SK-N-SH (cell line): ENCODE measurements around the gene ARHGAP6. TPM values are rescaled to one million over a fixed set of nuclear protein-coding genes. Genes with fewer than 3 reads are reported as not detected.

Experiments
- CTCF ChIA-PET: fragments of 300-600, 350-600 bp; formaldehyde crosslinking; extraction: SDS; loops from one replicate; lab custom pipeline; 2021; lab: Yijun Ruan, JAX
- POLR2A ChIA-PET: fragments of 350-600 bp; sonication (Branson Sonifier 250); formaldehyde crosslinking; extraction: SDS; loops from one replicate; lab custom pipeline; 2020; ENCODE audit warnings: antibody characterized with exemption, inconsistent platforms; lab: Yijun Ruan, JAX
- DNase-seq: peaks from one replicate; pipeline ENCODE4 v3.0.0; 2012
- H2AFZ ChIP-seq: fragments of 200-600 bp; sonication (generic); 2 replicates; pipeline ENCODE4 v1.8.1; 2016; ENCODE audit warnings: antibody characterized with exemption, mild to moderate bottlenecking, low read depth
- H3F3A ChIP-seq: fragments of 200-600 bp; sonication (generic); replicated peaks from 2 replicates; pipeline ENCODE3; 2016; ENCODE audit warnings: antibody characterized with exemption, mild to moderate bottlenecking; ENCODE audit not compliant: insufficient read depth
- H3K27ac ChIP-seq, 2 experiments: fragments of 200-500 bp in 1 of 2; fragments of 200-600 bp in 1 of 2; sonication (Bioruptor generic) in 1 of 2; sonication (generic), shearing (Covaris generic) in 1 of 2; 2 replicates each; pipeline versions ENCODE4 v1.5.1 to v1.6.1; 2014 to 2016; ENCODE audit warnings: low read depth in 2 of 2, inconsistent platforms in 1 of 2, low read length in 1 of 2, mild to moderate bottlenecking in 1 of 2, mixed read lengths in 1 of 2
- H3K27me3 ChIP-seq: fragments of 200-600 bp; sonication (generic), shearing (Covaris generic); 2 replicates; pipeline ENCODE4 v1.6.1; 2016; ENCODE audit warnings: mixed run types; ENCODE audit not compliant: insufficient read depth
- H3K36me3 ChIP-seq, 2 experiments: fragments of 200-500 bp in 1 of 2; fragments of 200-600 bp in 1 of 2; sonication (Bioruptor generic) in 1 of 2; sonication (generic) in 1 of 2; replicated peaks in 1 of 2; 2 replicates each; pipeline versions ENCODE3 to v1.5.1; 2014 to 2016; ENCODE audit warnings: low read length in 1 of 2, mild to moderate bottlenecking in 1 of 2; ENCODE audit not compliant: insufficient read depth in 2 of 2, control insufficient read depth in 1 of 2
- H3K4me1 ChIP-seq, 2 experiments: fragments of 200-500 bp in 1 of 2; fragments of 200-600 bp in 1 of 2; sonication (Bioruptor generic) in 1 of 2; sonication (generic), shearing (Covaris generic) in 1 of 2; 2 replicates each; pipeline versions ENCODE4 v1.5.1 to v1.6.1; 2014 to 2016; ENCODE audit warnings: low read depth in 1 of 2, low read length in 1 of 2, mixed run types in 1 of 2; ENCODE audit not compliant: insufficient read depth in 2 of 2, control insufficient read depth in 1 of 2
- H3K4me2 ChIP-seq: fragments of 200-600 bp; sonication (generic), shearing (Covaris generic); 2 replicates; pipeline ENCODE4 v1.6.1; 2017; ENCODE audit warnings: mixed run types
- H3K4me3 ChIP-seq, 2 experiments: fragments of 200-500 bp in 1 of 2; fragments of 200-600 bp in 1 of 2; sonication (Bioruptor generic) in 1 of 2; sonication (generic), shearing (Covaris generic) in 1 of 2; 2 replicates each; pipeline versions ENCODE4 v1.5.1 to v1.8.1; 2014 to 2016; ENCODE audit warnings: low read depth in 2 of 2, inconsistent platforms in 1 of 2, low read length in 1 of 2, mild to moderate bottlenecking in 1 of 2, mixed read lengths in 1 of 2, moderate library complexity in 1 of 2
- H3K79me2 ChIP-seq: fragments of 200-600 bp; sonication (generic); 2 replicates; pipeline ENCODE4 v1.8.1; 2017; ENCODE audit warnings: mild to moderate bottlenecking; ENCODE audit not compliant: insufficient read depth
- H3K9ac ChIP-seq: fragments of 200-600 bp; sonication (generic); 2 replicates; pipeline ENCODE4 v1.6.1; 2017; ENCODE audit warnings: mixed run types
- H3K9me2 ChIP-seq: fragments of 200-600 bp; sonication (generic); 2 replicates; pipeline ENCODE4 v1.6.1; 2017; ENCODE audit warnings: mixed run types
- H3K9me3 ChIP-seq: fragments of 200-600 bp; sonication (generic); 2 replicates; pipeline ENCODE4 v1.6.1; 2017; ENCODE audit warnings: mixed run types, mild to moderate bottlenecking, moderate library complexity
- H4K20me1 ChIP-seq: fragments of 200-600 bp; sonication (generic); 2 replicates; pipeline ENCODE4 v1.6.1; 2017; ENCODE audit warnings: mild to moderate bottlenecking, mixed run types; ENCODE audit not compliant: insufficient read depth
- CHD2 ChIP-seq: fragments of 150-350 bp; IDR thresholded peaks from 2 replicates; pipeline ENCODE4 v1.6.1; 2018; ENCODE audit warnings: low read length; ENCODE audit not compliant: partially characterized antibody
- ELF1 ChIP-seq: IDR thresholded peaks from 2 replicates; pipeline ENCODE4 v1.4.0; 2012
- EP300 ChIP-seq, 2 experiments: IDR thresholded peaks; 2 replicates each; pipeline versions ENCODE4 v1.4.0 to v1.6.1; 2012; ENCODE audit warnings: borderline replicate concordance in 1 of 2, low read depth in 1 of 2, low read length in 1 of 2
- EZH2phosphoT487 ChIP-seq: fragments of 200-600 bp; sonication (generic); IDR thresholded peaks from 2 replicates; pipeline ENCODE4 v1.6.1; 2017; ENCODE audit warnings: low read depth, mixed run types, mild to moderate bottlenecking, antibody characterized with exemption, moderate library complexity, borderline replicate concordance
- FOSL2 ChIP-seq: IDR thresholded peaks from 2 replicates; pipeline ENCODE4 v1.4.0; 2012; ENCODE audit warnings: low read depth, mild to moderate bottlenecking, moderate library complexity, borderline replicate concordance
- FOXJ3 ChIP-seq: sonication (generic); formaldehyde crosslinking; IDR thresholded peaks from 2 replicates; pipeline ENCODE4 v1.5.1; 2020; ENCODE audit warnings: mild to moderate bottlenecking, missing genetic modification reagents
- GATA2 ChIP-seq: sonication (generic); formaldehyde crosslinking; IDR thresholded peaks from 2 replicates; pipeline ENCODE4 v1.5.0; 2020; ENCODE audit warnings: mild to moderate bottlenecking, missing genetic modification reagents
- MAX ChIP-seq: IDR thresholded peaks from 2 replicates; pipeline ENCODE4 v1.4.0; 2012; ENCODE audit warnings: low read depth
- NFIC ChIP-seq: IDR thresholded peaks from 2 replicates; pipeline ENCODE4 v1.4.0; 2012; ENCODE audit warnings: borderline replicate concordance
- NRF1 ChIP-seq: IDR thresholded peaks from 2 replicates; pipeline ENCODE4 v1.6.1; 2012; ENCODE audit warnings: low read depth, mild to moderate bottlenecking, low read length
- REST ChIP-seq: IDR thresholded peaks from 2 replicates; pipeline ENCODE4 v1.6.1; 2012; ENCODE audit warnings: mild to moderate bottlenecking, low read depth, low read length, moderate library complexity
- RFX5 ChIP-seq: IDR thresholded peaks from 2 replicates; pipeline ENCODE4 v1.6.1; 2012; ENCODE audit warnings: mild to moderate bottlenecking, improper control_type of control experiment, low read length
- RXRA ChIP-seq: IDR thresholded peaks from 2 replicates; pipeline ENCODE4 v1.4.0; 2012; ENCODE audit warnings: low read depth, mild to moderate bottlenecking, borderline replicate concordance
- SIN3A ChIP-seq: IDR thresholded peaks from 2 replicates; pipeline ENCODE4 v1.6.1; 2012; ENCODE audit warnings: low read depth, mild to moderate bottlenecking, low read length, moderate library complexity, borderline replicate concordance
- TAF1 ChIP-seq: IDR thresholded peaks from 2 replicates; pipeline ENCODE4 v1.6.1; 2012; ENCODE audit warnings: low read depth, mild to moderate bottlenecking, low read length, moderate library complexity, borderline replicate concordance
- TEAD4 ChIP-seq: IDR thresholded peaks from 2 replicates; pipeline ENCODE4 v1.4.0; 2012; ENCODE audit warnings: mild to moderate bottlenecking, borderline replicate concordance; ENCODE audit not compliant: insufficient read depth
- WGBS: methylation state at CpG from one replicate; pipeline ENCODE4 v1.1.6; 2017; ENCODE audit warnings: low lambda C conversion rate; 5-methylcytosine and 5-hydroxymethylcytosine counted together
- polyA plus RNA-seq, 3 experiments: library from polyadenylated mRNA; depleted of rRNA; stranded (reverse); fragments of >200 nt; gene quantifications; 2 replicates each; pipeline ENCODE4 v1.2.3, GENCODE V29; 2012
- TF ChIP-seq, protein P1 (sequence below): IDR thresholded peaks from 2 replicates; pipeline ENCODE4; 2012

Gene ARHGAP6
- polyA plus RNA-seq, 1 of the 3 experiments (the other 2 are of a cell fraction): 0.16 TPM

DNA sequence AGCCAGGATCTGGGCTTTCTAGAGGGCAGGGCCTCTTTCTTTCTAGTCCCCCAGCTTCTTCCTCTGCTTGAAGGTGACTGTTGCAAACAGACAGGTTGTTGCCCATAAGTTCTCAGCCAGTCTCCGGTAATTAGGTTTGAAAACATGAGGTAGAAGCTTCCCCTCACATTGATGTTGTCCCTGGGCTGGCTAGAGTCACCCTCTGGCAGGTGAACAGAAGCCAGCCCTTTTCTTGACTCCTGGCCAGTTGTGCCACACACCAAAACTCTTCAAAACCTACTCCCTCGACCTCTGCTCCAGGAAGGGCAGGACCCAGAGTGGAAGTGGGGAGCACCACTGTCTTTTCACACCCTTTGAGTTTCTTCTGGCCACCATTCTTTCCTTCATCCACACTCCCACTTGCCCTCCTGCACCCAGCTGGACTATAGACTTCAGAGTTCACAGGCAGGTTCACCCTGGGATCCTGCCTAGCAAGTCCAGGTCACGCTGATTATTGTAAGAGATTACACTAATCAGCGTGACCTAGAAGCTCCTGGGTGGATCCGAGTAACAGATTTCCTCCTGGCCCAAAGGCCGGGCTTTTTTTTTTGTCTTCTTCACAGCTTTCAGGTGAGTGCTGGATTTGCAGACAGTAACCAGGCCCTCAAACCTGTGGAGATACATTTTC is 37.4 kb upstream of the ARHGAP6 start:
- Histone ChIP-seq H3K4me3 (no peak overlapping the region), H3K36me3 (no peaks in the 10 kb centered on the region), H3K27ac (no peak overlapping the region), H3K9me2 (no peaks in the 10 kb centered on the region), H3K4me1 (no peaks in the 10 kb centered on the region), H3K27me3 (no peaks in the 10 kb centered on the region; the same call in 1 of the 2 replicates), H4K20me1 (no peaks in the 10 kb centered on the region), H3K9me3 (no peaks in the 10 kb centered on the region), H3F3A (no peaks in the 10 kb centered on the region), H3K9ac (no peak overlapping the region), H3K79me2 (no peaks in the 10 kb centered on the region), H2AFZ (no peak overlapping the region), H3K4me2 (no peak overlapping the region)
- WGBS: 3% methylated on average over 6 of the region's 6 CpGs
- DNase-seq: no peak
- POLR2A ChIA-PET: no interaction called here
- CTCF ChIA-PET: interaction anchor here (0.6 kb wide), 1 partner anchor 12 kb away, joined by 3 read pairs; no protein-coding TSS in a partner anchor
- TF ChIP-seq ELF1 (no peak), RFX5 (no peak), FOSL2 (no peak), RXRA (no peak), NRF1 (no peak), MAX (no peak), TAF1 (no peak), SIN3A (no peak), NFIC (no peak), TEAD4 (no peak), CHD2 (no peak), GATA2 (no peak), EP300 (IDR thresholded peaks at IDR 0.05; ENCODE audit: borderline replicate concordance in 1 of 2, low read depth in 1 of 2, low read length in 1 of 2) (no peak), REST (no peak), EZH2phosphoT487 (no peak), FOXJ3 (no peak)
- TF ChIP-seq, protein P1, sequence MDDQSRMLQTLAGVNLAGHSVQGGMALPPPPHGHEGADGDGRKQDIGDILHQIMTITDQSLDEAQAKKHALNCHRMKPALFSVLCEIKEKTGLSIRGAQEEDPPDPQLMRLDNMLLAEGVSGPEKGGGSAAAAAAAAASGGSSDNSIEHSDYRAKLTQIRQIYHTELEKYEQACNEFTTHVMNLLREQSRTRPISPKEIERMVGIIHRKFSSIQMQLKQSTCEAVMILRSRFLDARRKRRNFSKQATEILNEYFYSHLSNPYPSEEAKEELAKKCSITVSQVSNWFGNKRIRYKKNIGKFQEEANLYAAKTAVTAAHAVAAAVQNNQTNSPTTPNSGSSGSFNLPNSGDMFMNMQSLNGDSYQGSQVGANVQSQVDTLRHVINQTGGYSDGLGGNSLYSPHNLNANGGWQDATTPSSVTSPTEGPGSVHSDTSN: no peak
